OCI-M2 (cell line): ENCODE results near the gene DMBX1.
A peak's percentile ranks its signal among the peaks of the same experiment; 100 is the strongest.

ENCODE experiments used
- DNase-seq: peaks from one replicate; lab custom pipeline; 2025; ENCODE audit not compliant: unreplicated experiment; lab: John Stamatoyannopoulos, UW

The DMBX1 gene

DNA sequence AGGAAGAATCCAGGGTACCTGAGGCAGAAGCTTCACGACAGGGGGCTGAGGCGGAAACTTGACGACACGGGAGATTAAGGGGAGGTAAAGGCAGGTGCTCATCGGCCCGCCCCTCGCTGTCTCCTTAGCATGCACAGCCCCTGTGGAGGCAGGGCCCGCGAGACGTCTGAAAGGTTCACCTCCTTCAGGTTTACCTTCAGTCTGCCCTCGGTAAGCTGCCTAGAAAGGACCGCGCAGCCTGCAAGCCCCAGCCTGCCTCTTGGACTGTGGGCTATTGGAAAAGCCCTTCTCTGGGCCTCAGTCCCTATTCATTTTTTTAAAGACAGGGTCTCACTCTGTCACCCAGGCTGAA lies 33.3 kb downstream of the DMBX1 start:
- DNase-seq = no peak

DNA sequence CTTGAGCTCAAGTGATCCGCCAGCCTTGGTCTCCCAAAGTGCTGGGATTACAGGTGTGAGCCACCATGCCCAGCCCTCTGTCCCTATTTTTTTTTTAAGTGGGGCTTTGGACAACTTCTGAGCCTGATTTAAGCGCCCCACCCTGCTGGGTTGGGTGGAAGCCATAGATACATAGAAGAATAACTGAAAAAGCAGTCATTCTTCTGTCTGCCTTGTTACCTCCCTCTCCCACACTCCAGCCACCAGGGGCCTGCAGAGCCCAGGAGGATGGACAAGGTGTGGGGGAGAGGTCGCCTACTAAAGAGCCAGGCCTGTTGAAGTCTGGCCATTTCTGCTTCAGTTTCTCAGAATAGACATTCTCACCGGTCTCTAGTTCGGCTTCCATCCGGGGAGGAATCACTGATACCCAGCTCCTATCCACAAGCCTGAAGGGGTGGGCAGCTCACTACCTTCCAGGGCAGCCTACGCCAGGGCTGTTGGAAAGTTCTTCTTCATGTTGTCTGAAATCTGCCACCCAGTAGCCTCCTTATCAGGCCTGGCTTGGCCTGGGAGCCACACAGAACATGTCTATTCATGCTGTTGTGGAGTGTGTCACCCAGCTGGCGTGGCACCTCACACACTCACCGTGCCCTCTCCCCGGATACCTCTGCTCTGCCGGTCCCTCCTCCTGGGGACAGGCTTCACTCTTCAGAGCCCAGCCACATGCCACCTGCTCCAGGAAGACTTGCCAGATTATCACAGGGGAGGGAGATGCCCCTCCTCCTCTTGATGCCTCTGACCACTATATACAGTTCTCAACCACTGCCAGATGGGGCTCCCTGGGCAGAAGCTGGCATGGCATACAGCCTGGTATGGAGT lies 34.1 kb downstream of the DMBX1 start:
- DNase-seq = no peak

DNA sequence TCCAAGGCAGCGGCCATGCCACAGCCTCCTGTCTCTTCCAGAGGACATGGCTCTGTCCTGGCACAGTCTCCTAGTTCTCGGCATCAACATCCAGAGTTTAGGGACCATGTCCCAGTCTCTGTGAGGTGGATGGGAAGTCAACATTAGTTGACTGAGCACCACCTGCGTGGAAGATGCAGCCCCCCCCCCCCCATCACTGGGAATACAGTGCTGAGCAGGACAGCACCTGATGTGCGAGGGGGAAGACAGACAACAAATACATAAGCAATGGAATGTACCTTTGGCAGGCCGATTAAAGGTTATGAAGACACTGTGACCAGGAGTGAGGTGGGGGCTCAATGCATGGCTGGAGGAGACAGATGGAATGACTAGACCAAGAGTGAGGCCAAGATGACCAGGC lies 35.2 kb downstream of the DMBX1 start:
- no peak for DNase-seq

DNA sequence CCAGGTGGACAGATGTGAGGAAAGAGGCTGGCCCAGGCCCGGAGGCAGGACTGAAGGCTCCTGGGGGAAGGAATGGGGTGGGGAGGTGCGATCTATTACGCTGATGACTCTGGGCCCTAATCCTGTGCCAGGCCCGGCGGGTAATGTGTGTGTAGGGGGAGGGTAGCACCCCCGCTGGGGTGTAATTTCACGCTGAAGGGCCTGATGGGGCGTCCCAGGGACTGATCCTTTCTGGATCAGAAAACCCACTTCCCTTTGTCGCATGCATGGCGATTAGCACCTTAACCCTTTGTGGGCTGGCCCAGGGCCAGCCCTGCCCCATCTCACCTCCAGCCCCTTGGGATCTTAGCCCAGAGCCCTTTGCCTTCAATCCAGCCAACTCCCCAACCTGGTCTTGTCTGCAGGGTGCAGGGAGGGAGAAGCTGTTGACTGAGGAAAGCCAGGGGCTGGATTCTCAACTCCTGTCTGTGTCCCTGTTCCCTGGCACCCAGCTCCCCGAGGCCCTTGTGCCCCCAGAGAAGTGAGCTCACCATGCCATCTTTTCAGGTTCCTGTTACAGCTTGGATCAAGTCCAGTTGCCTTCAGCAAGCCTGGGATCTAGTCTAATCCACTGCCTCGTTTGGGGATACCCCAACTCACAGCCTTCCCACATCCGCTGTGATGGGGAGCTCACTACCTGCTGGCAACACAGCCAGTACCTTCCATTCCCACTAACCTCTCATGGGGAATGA lies 35.8 kb downstream of the DMBX1 start:
- DNase-seq = no peak

DNA sequence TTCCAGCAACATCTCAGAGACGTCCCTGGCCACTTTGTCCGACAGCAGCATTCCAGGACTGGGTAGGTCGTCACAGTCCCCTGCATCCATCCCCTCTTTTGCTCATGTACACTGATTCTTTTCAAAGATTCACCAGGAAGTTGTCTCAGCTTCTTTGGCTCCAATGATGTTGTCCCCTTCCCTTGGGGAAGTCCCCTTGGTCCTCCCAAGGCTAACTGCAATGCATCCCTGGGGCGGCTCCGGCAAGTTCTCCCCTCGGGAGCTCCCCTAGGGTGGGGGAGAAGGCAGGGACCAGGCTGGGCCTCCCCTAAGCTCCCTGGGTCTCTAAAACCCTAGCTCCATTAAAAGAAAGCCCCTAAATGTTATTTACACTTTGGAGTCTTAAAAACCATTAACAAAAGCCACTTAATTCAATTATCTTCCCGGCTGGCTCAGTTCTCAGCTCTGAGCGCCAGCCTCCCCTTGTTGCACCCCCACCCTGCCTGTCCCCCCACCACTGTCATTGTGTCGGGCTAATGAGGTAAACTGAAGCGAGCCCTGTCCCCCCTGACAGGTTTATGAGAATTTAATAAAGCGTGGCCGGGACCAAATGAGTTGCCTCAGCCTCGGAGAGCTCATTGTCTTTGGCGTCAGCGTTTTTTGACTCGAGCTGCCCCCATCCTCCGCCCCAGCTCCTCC lies 36.5 kb downstream of the DMBX1 start:
- no peak for DNase-seq

DNA sequence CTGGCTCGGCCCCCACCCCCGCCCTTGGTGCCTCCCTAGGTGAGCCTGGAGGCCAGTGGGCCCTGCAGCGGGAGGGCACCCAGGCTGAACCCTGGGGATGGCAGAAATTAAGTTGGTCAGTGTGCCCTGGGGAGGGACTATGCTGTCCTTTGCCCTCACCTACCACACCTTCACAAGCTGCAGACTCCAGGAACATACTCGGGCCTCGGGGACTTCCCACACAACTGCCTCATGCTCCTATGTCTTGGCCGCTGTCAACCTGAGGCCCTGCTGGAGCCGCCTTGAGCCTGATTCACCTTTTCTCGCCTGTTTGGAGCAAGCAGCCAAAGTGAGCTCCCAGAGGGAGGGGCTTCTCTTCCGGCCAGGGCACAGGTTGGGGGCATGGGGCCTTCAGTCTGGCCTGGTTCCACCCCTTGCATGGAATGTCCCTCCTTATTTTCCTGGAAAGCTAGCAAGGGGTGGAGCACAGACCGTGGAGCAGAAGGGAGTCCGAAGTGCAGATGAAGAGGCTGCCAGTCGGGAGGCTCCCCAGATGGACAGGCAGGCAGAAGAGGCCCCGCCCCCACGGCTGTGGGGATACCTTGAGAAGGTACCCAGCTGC lies 37.2 kb downstream of the DMBX1 start:
- DNase-seq = no peak

DNA sequence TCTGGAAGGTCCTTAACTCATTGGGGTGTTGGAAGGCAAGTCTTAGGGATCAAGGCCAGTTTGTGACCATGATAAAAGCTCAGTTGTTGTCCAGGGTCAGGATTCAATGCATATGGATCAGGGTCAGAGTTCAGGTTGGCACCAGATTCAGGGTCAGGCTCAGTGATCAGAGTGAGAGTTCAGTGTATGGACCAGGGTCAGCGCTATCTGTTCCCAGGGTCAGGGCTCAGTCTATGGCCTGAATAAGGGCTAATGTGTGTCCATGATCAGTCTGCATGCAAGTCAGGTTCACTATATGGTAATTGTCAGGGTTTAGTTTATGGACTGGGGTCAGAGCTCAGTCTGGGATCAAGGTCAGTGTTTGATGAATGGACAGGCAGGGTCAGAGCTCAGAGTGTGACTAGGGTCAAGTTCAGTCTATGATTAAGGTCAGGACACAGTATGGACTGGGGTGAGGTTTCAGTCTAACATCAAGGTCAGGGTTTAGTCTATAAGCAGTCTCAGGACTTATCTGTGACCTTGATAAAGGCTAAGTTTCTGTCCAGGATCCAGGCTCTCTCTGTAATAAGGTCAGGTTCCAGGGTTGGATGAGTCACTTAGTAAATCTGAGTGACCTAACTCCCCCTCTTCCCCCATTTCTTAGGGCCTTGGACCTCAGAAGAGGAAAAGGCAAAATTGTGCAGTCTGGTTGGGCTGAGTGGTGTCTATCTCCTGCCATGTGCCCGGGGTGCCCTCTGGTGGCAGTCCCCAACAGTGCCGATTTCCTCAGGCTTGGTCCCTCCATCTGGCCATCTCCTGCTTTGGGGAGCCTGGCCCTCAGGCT lies 38.0 kb downstream of the DMBX1 start:
- DNase-seq = peak; percentile 16

DNA sequence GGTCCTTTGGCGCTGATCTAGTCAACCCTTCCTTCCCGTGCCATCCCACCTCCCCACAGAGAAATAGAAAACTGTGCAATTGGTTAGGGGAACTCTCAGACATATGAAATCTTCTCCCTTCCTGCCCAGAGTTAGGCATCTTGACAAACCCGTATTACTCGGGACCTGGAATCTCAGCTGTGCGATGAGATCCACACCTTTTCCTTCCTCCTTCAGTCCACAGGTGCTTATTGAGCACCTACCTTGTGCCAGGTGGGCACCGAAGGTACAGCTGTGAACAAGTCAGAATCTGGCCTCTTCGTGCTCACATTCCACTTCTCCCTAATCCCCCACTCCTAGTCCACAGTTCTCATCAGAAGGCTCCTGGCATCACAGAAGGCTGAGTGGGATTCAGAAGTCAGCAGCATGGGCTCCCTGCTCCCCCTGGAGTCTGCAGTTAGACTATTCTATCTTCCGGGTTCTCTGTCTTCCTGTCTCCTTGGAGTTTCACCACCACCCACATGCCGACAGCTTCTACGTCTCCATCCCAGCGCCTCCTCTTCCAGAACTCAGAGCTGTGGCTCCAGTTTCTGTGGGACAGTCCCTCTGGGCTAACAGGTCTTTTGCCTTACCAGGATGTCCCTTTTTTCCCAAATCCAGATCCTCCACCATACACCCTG lies 38.8 kb downstream of the DMBX1 start:
- DNase-seq = no peak

DNA sequence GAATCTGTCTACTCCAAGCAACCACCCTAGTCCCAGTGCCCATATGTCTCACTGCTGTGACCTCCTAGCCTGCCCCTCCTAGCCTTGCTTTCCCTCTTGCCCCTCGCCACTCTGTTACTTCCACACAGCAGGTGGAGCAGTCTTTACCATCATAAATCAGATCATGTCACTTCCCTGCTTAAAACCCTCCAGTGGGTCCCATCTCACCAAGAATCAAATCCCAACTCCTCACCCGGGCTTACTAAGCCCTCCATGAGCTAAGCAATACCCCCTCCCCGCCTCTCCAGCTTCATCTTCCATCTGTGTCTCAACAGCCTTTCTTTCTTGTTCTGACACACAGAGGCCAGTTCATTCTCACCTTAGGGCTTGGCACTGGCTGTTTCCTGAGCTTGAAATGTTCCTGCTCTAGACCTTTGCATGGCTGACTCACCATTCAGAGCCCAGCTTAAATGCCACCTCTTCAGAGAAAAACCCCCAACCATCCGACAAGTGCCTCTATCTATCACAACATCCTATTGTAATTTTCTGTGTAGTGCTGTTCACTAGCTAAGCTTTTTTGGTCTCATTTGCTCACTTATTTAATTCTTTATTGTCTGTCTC lies 39.5 kb downstream of the DMBX1 start:
- DNase-seq = no peak

DNA sequence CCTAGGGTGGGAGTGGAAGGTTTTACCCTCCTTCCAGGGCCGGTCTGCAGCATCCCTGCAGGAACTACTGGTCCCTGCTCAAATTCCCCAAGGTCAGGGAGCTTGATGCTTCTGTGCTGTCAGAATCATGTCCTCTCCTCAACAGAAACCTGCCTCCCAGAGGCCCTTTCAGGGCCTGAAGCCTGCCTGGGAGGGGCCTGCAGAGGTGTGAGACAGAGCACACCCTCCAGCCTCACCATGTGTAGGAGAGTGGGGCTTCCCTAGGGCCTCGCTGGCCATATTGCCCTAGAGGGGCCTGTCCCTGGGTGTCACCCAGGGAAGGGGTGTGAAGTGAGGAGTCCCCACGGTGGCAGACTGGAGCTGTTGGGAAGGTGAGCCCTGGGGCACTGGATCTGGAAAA lies 40.7 kb downstream of the DMBX1 start:
- no peak for DNase-seq

DNA sequence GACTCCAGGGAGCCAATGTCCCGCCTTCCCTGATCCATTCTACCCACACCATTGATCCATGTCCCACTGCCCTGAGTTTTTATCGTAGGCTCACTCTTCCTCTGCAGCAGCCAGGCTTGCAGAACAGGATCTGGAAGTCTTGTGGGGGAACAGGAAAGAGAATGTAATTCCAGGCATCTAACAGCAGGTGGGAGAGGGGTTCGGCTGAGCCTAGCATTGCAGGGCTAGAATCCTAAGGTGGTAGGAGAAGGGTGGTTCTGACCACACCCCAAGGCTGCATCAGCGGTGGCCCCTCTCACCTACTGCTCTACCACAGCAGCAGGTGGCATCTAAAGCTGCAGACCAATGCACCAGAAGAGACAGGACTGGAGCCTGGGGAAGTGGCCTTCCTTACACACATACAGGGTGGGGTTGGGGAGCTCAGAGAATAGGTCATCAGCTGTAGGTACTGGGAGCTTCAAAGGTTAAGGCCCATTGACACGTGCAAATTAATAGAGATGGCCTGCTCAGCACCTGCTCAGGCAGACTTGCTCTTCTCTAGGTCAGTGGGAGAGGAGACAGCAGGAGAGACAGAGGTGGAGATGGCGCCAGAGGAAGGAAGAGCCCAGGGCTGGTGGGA lies 41.3 kb downstream of the DMBX1 start:
- no peak for DNase-seq

DNA sequence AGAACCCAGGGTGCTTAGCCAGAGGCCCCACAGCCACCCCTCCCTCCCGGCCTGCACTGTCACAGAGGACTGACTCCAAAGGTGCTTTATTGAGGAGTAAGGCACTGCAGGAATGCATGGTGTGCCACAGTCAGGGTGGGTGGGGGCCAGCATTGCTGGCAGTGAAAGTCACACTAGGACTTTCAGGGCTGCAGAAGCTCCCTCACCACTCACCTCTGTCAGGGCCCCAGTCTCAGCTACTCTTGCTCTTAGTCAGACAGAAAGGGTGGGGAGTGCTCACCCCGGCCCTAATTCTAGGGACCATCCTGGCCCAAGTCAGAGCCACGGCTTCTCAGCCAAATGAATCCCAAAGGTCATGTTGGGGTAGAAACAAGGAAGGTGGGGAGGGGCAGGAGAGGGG lies 42.5 kb downstream of the DMBX1 start:
- no peak for DNase-seq

DNA sequence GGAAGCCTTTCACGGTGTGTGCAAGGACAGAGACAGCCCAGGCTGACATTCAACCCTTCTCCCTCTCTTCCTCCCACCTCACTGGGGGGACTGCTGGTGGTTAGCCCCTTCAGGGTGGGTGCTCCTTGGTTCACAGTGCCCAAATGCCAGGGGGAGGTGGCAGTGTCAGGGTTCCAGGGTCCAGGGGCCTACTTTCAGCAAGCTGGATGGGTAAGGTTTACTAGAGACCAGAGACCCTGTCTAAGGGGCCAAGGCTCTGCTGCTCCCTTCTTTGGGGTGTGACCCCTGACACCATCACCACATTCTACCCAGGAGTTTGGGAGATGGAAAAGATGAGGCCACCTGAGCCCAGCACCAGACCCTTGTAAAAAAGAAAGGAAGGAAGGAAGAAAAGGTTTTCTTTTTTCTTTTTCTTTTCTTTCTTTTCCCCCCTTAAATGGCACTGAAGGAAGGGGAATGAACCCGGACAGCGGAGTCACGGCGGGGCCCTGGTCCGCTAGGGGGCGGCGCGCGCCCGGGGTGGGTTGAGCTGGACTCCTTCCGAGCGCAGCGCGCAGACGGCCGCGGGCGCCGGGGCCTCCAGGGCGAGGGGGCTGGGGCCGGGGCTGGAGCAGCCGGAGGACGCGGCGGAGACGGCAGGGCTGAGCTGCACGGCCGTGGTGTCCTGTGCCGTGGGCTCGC lies 43.0 kb downstream of the DMBX1 start:
- DNase-seq = no peak

DNA sequence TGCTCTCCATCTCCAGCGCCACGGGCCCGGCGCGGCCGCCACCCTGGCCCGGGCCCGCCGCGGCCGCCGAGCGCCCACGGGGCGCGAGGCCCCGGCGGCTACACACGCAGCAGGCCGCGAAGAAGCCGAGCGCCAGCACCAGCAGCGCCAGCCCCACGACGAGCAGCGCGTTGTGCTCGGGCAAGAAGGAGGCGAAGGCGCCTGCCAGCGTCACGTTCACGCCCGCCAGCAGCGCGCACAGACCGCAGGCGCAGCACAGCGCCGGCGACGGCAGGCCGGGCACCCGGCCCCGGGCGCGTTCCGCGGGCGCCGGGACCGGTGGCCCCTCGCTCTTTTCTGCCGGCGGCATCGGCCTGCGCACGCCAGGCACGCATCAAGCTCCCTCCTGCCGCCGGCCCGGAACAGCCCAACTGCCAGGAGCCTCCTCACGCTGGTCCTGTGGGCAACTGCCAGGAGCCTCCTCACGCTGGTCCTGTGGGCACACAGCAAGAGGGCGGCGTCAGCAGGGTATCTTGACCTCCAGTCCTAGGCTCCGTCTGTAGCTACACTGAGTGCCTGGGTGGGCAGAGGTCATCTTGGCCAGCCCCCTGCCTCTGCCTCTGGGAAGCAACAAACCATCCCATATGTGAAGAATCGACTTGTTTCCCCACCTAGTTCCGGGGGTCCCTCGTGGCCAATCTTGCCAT lies 43.7 kb downstream of the DMBX1 start:
- no peak for DNase-seq

DNA sequence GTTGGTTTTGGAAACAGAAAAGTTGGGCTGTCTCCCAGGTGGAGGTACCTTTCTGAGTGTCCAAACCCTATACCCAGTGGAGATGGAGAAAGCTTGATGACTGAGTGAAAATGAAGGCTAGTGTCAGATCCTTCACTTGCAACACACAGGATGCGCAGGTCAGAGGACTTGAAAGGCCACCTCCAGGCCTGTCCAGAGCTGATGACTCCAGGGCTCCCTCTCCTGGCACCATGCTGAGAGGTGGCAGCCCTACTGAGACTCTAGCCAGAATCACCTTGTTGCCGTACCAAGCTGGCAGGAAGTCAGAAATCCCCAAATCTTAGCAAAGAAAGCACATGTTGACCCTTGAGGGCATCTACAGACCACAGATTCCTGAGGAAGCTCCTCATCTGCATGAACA lies 45.4 kb downstream of the DMBX1 start:
- no peak for DNase-seq

DNA sequence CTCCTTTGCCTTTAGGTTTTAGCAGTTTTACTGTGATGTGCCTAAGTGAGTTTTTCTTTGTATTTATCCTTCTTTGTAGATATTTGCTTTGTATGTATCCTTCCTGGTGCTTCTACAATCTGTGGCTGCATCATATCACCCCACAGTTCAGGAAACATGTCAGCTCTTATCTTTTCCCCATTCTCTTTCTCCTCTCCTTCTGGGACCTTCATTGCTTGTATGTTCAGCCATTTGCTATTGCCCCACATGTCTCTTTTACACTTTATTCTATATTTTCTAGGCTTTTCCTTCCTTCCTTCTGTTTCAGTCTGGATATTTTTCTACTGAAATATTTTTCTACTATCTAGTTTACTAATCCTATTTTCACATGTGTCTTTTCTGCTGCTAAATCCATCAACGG lies 46.9 kb downstream of the DMBX1 start:
- DNase-seq = no peak

DNA sequence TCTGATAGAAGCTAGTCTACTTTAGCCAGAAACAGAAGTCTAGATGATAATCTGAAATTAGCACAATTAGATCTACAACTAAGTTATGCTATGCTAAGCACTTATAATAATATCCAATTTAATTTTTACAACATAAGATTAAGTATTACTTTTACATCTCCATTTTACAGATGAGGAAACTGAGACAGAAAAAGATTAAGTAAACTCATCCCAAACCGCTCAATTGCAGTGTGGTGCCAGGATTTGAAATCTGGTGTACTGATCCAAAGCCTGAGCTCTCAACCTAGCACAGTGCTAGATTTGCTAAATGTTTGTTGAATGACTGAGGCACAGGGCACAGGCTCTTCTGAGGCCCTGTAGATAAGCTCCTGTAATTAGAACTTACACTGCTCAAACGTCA lies 48.0 kb downstream of the DMBX1 start:
- DNase-seq = no peak

DNA sequence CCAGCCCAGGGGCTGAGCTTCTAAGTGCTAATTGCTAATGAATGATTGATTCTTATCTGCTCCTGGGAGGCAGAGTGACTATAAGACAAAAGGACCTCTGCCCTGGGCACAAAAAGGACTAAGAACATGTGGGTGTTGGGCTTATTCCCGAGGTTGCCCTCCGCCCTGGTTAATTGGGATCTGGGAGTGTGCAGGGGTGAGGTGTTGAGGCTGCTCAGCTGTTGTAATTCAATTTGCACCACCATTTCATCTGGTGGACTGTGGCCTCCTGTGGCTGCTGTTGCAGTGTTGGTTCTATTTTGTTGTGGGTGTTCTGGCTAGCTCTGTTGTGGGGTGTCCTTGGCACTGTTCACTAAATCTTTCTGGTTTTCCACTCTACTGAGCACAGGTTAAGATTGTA lies 48.5 kb downstream of the DMBX1 start:
- DNase-seq = no peak
